NOMO-1 treated with dmso at 0.1 percent for 144 hours (cell line): ENCODE measurements around the gene MT1F.

Source experiments
- DNase-seq: peaks from one replicate; lab custom pipeline; 2025; ENCODE audit not compliant: unreplicated experiment; lab: John Stamatoyannopoulos, UW

The MT1F gene

DNA sequence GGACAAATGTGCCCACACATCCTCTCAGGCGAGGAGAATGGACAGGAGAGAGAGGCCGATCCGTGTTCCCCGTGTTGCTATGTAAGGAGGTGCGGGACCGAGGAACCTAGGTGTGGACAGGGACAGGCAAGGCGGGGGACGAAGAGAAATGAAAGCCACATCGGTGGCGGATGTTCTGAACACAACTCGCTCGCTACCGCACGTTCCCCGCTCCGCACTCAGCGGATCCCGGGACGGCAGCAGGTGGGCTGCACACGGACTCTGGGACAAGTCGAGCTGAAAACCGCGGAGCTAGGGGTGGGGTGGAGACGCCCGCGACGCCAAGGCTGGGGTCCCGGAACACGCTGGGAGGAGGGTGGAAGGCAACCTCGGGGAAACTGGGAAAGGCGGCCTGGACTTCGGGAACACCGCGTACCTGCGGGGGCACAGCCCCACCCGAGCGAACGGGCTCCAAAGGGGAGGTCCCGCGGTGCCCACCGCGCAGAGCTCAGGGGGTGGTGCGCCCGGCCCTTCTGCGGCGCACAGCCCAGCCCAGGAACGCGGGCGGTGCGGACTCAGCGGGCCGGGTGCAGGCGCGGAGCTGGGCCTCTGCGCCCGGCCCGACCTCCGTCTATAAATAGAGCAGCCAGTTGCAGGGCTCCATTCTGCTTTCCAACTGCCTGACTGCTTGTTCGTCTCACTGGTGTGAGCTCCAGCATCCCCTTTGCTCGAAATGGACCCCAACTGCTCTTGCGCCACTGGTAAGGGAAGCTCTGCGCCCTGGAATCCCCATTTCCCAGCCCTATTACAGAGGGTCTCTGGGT lies 32.4 kb upstream of the MT1F start, which contains the start of gene MT1E:
TSS of gene MT1E (plus strand) at position 642 of the 803 bp plus-strand sequence. CDS start at position 713, 71 bp downstream.
- DNase-seq = peak; percentile 95

DNA sequence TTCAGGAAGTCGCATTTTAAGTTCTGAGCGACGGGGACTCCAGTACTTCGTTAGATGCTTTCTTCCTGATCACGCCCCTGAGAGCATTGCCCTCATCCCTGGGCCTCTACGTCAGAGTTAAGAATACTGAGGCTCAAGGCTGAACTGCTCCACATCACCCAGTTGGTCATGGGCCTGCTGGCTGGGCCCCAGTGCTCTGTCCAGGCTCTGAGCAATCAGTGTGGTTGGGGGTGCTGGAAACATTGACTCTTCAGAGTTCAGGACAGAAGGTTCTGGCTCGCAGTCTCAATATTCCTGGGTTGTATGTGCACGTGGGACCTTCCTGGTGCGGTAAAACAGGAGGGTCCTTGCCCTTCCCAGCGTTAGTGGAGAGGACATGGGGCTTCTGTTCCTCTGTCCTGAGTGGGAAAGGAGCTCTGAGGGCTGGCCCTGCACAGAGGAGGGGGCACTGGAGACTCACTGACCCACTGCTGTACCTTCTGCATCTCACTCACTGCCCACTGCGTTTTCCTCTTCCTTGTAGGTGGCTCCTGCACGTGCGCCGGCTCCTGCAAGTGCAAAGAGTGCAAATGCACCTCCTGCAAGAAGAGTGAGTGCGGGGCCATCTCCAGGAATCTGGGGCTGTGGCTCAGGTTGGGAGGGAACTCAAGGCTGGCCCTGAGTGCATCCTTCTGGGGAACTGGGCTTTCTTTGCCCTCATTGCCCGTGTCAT lies 31.7 kb upstream of the MT1F start:
- no peak for DNase-seq

DNA sequence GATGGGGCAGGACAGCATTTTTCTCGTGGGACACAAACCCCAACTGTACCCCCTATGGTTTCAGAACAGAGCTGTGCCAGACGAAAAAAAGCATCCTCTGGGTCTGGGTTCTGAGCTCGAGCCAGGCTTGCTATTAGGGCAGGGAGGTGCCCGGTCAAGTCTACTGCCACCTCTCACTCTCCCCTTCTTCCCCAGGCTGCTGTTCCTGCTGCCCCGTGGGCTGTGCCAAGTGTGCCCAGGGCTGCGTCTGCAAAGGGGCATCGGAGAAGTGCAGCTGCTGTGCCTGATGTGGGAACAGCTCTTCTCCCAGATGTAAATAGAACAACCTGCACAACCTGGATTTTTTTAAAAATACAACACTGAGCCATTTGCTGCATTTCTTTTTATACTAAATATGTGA lies 31.1 kb upstream of the MT1F start:
- DNase-seq = no peak

DNA sequence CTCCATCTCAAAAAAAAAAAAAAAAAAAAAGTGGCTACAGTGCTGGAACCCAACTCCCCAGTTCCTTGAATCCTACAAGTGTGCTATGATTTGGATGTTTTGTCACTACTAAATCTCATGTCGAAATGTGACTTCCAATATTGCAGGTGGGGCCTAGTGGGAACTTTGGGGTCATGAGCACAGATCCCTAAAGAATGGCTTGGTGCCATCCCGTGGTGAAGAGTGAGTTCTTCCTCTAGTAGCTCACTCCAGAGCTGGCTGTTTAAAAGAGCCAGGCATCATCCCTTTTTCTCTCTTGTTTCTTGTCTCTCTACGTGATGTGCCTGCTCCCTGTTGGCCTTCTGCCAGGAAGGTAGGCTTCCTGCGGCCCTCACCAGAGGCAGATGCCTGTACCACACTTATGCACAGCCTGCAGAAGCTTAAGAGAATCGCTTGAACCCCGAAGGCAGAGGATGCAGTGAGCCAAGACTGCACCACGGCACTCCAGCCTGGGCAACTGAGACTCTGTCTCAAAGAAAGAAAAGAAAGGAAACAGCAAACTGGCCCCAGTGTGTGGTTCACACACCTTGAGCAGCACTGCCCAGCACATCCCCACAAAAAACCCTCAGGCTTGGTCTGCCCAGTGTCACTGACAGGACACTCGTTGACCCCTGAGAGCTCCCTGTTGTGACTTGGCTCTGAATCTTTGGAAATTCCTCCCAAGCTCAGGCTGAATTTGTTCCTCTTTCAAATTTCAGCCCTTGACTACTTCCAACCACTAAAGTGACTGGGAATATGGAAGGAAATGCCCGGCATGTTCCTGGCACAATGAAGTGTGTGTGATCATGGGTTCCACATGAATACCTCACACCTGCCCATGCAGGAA lies 29.0 kb upstream of the MT1F start:
- DNase-seq = no peak

DNA sequence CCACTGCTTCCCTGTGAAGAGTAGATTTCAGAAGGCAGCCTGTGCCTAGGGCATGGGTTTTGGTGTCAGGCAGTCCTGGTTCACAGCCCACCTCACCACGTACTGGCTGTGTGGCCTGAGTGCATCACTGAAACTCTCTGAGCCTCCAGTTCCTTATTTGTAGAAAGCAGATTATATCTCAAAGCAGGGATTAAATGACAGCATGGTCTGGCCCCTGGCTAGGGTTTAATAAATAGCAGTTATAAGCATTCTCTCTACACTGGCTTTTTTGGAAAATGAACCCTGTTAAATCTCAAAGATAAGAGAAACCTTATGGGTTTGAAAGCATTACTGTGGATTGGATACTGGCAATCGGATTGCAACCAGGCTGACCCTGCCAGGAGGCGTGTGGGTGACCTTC lies 28.2 kb upstream of the MT1F start:
- no peak for DNase-seq

DNA sequence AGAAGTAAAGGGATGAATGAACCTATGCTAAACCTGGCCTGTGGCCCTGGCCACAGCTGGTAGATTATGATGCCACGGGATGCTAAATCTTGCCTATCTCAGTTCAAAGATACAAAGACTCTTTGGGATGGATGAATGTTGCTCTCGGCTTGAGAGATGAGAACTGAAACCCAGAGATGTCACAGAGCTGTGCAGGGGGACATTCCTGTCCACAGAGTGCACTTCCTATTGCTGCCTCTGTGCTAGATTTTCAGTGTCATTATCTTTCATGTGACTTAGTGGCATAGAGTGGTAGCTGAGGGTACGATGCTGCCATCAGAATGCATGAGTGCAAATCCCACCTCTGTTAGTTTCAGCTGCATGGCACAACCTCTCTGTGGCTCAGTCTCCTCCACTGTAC lies 27.6 kb upstream of the MT1F start:
- DNase-seq = peak; percentile 42

DNA sequence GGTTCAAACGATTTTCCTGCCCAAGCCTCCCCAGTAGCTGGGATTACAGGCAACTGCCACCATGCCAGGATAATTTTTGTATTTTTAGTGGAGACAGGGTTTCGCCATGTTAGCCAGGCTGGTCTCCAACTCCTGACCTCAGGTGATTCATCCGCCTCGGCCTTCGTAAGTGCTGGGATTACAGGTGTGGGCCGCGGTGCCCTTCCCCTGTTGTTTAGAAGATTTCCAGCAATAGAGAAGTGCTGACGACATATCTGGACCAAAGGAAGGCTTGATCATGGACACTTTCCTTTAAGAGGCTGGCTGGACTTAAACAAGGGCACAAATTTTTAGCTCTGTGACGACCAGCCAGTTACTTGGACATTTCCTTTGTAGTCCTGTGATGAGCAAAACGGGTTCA lies 26.6 kb upstream of the MT1F start:
- DNase-seq = no peak

DNA sequence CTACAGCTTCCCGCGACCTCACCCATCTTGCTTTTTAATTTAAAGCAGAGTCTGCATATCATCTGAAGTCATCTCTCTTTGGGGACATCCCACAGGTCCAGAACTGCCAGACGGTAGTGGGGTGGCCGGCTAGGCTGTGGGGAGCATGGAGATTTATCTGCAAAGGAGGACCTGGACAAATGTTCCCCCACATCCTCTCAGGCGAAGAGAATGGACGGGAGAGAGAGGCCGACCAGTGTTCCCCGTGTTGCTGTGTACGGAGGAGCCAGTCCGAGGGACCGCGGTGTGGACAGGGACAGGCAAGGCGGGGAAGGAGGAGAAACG lies 26.0 kb upstream of the MT1F start:
- DNase-seq = no peak

DNA sequence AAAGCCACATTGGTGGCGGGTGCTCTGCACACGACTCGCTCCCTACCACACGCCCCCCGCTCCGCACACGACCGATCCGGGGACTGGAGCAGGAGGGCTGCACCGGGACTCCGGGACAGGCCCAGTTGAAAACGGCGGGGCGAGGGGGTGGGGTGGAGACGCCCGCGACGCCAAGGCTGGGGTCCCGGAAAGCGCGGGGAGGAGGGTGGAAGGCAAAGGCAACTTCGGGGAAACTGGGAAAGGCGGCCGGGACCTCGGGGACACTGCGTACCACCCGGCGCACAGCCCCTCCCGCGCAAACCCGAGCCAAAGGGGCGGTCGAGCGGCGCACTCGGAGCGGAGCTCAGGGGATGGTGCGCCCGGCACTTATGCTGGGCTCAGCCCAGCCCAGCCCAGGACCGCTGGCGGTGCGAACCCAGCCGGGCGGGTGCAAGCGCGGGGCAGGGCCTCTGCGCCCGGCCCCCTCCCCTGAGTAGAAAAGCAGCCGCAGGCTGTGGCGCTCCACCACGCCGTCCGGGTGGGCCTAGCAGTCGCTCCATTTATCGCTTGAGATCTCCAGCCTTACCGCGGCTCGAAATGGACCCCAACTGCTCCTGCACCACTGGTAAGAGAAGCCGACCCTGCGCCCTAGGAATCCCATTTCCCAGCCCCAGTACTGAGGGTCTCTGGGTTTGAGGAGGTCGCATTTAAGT lies 25.5 kb upstream of the MT1F start, which contains the start of gene MT1M:
TSS of gene MT1M (plus strand) at position 504 of the 692 bp plus-strand sequence. CDS start at position 577, 73 bp downstream.
- DNase-seq = no peak

DNA sequence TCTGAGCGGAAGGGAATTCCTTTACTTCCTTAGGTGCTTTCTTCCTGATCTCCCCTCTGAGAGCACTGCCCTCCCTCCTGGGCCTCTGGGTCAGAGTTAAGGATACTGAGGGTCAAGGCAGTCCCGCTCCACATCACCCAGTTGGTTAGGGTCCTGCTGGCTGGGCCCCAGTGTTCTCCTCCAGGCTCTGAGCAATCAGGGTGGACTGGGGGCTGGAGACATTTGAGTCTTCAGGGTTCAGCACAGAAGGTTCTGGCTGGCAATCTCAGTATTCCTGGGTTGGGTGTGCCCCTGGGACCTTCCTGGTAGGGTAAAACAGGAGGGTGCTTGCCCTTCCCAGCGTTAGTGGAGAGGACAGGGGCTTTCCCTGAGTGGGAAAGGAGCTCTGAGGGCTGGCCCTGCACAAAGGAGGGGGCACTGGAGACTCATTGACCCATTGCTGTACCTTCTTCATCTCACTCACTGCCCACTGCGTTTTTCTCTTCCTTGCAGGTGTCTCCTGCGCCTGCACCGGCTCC lies 24.9 kb upstream of the MT1F start:
- DNase-seq = no peak

DNA sequence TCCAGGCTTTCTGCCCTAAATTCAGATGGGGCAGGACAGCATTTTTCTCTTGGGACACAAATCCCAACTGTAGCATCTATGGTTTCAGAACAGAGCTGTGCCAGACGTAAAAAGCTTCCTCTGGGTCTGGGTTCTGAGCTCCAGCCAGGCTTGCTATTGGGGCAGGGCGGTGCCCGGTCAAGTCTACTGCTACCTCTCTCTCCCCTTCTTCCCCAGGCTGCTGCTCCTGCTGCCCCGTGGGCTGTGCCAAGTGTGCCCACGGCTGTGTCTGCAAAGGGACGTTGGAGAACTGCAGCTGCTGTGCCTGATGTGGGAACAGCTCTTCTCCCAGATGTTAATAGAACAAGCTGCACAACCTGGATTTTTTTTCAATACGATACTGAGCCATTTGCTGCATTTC lies 24.2 kb upstream of the MT1F start:
- no peak for DNase-seq

DNA sequence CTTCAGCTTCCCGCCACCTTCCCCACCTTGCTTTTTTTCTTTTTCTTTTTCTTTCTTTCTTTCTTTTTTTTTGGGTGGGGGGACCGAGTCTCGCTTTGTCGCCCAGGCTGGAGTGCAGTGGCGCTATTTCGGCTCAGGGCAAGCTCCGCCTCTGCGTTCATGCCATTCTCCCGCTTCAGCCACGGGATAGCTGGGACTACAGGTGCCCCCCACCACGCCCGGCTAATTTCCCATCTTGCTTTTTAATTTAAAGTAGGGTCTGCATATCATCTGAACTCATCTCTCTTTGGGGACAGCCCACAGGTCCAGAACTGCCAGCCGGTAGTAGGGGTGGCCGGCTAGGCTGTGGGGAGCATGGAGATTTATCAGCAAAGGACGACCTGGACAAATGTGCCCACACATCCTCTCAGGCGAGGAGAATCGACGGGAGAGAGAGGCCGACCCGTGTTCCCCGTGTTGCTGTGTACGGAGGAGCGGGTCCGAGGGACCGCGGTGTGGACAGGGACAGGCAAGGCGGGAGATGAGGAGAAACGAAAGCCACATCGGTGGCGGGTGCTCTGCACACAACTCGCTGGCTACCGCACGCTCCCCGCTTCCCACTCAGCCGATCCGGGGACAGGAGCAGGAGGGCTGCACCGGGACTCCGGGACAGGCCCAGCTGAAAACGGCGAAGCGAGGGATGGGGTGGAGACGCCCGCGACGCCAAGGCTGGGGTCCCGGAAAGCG lies 22.9 kb upstream of the MT1F start:
- no peak for DNase-seq

DNA sequence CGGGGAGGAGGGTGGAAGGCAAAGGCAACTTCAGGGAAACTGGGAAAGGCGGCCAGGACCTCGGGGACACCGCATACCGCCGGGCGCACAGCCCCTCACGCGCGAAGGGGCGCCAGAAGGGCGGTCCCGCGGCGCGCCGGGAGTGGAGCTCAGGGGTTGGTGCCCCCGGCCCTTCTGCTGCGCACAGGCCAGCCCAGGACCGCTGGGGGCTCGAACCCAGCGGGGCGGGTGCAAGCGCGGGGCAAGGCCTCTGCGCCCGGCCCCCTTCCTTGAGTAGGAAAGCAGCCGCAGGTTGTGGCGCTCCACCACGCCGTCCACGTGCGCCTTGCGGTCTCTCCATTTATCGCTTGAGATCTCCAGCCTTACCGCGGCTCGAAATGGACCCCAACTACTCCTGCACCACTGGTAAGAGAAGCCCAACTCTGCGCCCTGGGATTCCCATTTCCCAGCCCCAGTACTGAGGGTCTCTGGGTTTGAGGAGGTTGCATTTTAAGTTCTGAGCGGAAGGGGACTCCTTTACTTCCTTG lies 22.3 kb upstream of the MT1F start:
- no peak for DNase-seq

DNA sequence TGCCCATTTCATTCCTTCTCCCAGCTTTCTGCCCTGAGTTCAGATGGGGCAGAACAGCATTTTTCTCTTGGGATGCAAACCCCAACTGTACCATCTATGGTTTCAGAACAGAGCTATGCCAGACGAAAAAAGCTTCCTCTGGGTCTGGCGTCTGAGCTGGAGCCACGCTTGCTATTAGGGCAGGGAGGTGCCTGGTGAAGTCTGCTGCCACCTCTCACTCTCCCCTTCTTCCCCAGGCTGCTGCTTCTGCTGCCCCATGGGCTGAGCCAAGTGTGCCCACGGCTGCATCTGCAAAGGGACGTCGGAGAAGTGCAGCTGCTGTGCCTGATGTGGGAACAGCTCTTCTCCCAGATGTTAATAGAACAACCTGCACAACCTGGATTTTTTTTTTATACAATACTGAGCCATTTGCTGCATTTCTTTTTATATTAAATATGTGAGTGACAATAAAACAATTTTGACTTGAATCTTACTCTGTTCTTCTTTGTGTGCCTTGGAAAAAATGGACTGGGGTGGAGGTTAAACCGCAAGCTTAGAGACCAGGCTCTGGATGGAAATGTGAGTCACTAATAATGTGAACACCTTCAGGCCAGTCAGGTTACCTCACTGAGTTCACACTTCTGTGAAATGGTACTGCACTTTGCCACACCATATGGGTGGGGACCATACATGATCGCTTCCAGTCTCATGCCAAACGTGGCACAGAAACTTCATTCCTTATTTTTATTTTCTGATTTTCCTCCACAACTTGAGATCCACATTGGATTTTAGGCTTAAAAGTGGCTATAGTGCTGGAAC lies 20.9 kb upstream of the MT1F start:
- no peak for DNase-seq

DNA sequence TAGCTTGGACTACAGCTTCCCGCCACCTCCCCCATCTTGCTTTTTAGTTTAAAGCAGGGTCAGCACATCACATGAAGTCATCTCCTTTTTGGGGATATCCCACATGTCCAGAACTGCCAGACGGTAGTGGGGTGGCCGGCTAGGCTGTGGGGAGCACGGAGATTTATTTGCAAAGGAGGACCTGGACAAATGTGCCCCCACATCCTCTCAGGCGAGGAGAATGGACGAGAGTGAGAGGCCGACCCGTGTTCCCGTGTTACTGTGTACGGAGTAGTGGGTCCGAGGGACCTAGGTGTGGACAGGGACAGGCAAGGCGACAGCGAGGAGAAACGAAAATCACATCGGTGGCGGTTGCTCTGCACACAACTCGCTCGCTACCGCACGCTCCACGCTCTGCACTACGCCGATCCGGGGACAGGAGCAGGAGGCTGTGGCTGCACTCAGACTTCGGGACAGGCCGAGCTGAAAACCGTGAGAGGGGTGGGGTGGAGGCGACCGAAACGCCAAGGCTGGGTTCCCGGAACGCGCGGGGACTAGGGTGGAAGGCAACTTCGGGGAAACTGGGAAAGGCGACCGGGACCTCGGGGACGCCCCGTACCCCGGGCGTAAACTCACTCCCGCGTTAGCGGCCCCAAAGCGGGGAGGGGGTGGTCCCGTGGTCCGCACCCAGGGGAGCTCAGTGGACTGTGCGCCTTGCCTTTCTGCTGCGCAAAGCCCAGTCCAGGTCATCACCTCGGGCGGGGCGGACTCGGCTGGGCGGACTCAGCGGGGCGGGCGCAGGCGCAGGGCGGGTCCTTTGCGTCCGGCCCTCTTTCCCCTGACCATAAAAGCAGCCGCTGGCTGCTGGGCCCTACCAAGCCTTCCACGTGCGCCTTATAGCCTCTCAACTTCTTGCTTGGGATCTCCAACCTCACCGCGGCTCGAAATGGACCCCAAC lies 19.7 kb upstream of the MT1F start, which contains the start of gene MT1A:
TSS of gene MT1A (plus strand) at position 853 of the 937 bp plus-strand sequence. CDS start at position 926, 73 bp downstream.
- no peak for DNase-seq

DNA sequence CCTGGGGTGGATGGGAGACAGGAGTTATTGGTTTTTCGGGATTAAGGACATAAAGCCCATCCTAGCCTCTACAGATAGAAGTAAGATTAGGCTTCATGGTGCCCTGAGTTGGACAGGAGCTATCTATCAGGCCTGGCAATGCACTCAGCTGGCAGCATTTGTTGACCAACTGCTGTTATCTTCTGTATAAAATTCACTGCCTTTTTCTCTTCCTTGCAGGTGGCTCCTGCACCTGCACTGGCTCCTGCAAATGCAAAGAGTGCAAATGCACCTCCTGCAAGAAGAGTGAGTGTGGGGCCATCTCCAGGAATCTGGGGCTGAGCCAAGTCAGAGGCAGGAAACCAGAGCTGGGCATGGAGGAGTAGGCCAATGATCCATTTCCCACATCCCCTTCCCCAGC lies 18.7 kb upstream of the MT1F start:
- DNase-seq = no peak

DNA sequence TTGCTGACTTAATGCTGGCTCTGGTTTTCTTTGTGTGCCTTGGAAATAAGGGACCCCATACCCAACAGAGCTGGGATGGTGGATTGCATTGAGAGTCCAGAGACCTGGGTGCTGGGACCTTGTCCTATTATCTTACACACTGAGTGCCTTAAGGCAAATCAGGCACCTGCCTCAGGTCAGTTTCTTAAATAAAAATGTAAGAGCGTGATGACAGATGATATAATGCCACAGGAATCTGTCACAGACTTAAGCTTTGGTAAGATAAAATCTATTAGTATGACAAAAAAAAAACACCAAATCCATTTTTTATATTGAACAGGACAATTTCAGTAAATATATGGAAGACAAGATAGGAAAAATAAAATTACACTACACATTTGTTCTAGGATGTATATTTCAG lies 17.7 kb upstream of the MT1F start:
- DNase-seq = no peak

DNA sequence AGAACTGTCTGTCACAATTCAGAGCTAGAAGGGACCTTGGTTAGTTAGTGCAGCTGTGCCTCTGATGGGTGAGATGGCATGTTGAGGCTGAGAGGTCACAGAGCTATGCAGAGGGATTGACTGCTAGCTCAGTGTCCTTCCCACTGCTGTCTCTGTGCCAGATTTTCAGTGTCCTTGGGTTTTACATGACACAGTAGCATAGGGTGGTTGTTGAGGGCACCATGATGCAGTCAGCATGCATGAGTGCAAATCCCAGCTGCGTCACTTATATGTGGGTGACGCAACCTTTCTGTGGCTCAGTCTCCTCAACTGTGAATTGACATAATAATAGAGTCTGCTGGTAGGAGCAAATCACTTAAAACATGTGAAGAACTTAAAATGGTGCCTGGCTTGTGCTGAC lies 16.6 kb upstream of the MT1F start:
- DNase-seq = no peak
